HepG2 (cell line): ENCODE measurements around the gene MAB21L4. TPM values are rescaled to one million over a fixed set of nuclear protein-coding genes. Genes with fewer than 3 reads are reported as not detected.
A peak's percentile ranks its signal among the peaks of the same experiment; 100 is the strongest.

Source experiments
- EEA1 ChIP-seq: sonication (generic); formaldehyde crosslinking; IDR thresholded peaks from 2 replicates; pipeline ENCODE4 v1.5.1; 2020; ENCODE audit warnings: mild to moderate bottlenecking, missing genetic modification reagents, borderline replicate concordance
- LRRFIP1 ChIP-seq: sonication (generic); formaldehyde crosslinking; conservative IDR thresholded peaks from 2 replicates; pipeline ENCODE4 v1.4.0; 2020; ENCODE audit warnings: missing genetic modification reagents
- NPAS2 ChIP-seq: sonication (generic); formaldehyde crosslinking; IDR thresholded peaks from 2 replicates; pipeline ENCODE4 v1.8.0; 2022; ENCODE audit warnings: mild to moderate bottlenecking, missing genetic modification reagents, borderline replicate concordance
- STAT6 ChIP-seq: sonication (generic); formaldehyde crosslinking; IDR thresholded peaks from 2 replicates; pipeline ENCODE4 v1.4.0; 2020; ENCODE audit warnings: missing genetic modification reagents, mild to moderate bottlenecking, borderline replicate concordance
- TBL1XR1 ChIP-seq: fragments of 150-350 bp; IDR thresholded peaks from 2 replicates; pipeline ENCODE4 v1.6.1; 2014; ENCODE audit warnings: borderline replicate concordance, low read length; ENCODE audit not compliant: partially characterized antibody
- ZSCAN12 ChIP-seq: sonication (generic); formaldehyde crosslinking; IDR thresholded peaks from 2 replicates; pipeline ENCODE4 v1.9.0; 2021; ENCODE audit warnings: mild to moderate bottlenecking, missing genetic modification reagents
- ZSCAN22 ChIP-seq: sonication (generic); formaldehyde crosslinking; IDR thresholded peaks from 2 replicates; pipeline ENCODE4 v1.4.0; 2020; ENCODE audit warnings: mild to moderate bottlenecking, missing genetic modification reagents
- polyA plus RNA-seq, 8 experiments: library from polyadenylated mRNA; depleted of rRNA in 3 of 8; stranded (reverse) in 7 of 8; unstranded in 1 of 8; fragments of >200 nt; fragmentation: Illumina TruSeq in 4 of 8; extraction: Trizol in 4 of 8; gene quantifications; 2 replicates each; pipeline versions ENCODE4 v1.2.1 to v1.2.3, GENCODE V29; 2011 to 2016; ENCODE audit warnings: low read depth in 4 of 8, missing spikeins in 1 of 8, mixed read lengths in 1 of 8; ENCODE audit not compliant: insufficient read depth in 1 of 8
- total RNA-seq, 5 experiments: library from RNA; depleted of rRNA; stranded (reverse); fragments of >200 nt; fragmentation: Illumina TruSeq; extraction: Trizol; gene quantifications; 2 replicates each; pipeline ENCODE4 v1.2.3, GENCODE V29; 2016; ENCODE audit warnings: low read depth in 1 of 5
- TF ChIP-seq, protein P1 (sequence below): IDR thresholded peaks from 2 replicates; pipeline ENCODE4 v1.6.1; 2016; ENCODE audit warnings: control low read depth
- TF ChIP-seq, protein P2 (sequence below), 2 experiments: sonication (generic) in 1 of 2; formaldehyde crosslinking in 1 of 2; IDR thresholded peaks; 2 replicates each; pipeline versions ENCODE4 v1.5.1 to v1.6.1; 2011 to 2020; ENCODE audit warnings: borderline replicate concordance in 1 of 2, low read depth in 1 of 2, low read length in 1 of 2, mild to moderate bottlenecking in 1 of 2, missing genetic modification reagents in 1 of 2, moderate library complexity in 1 of 2
- TF ChIP-seq, protein P3 (sequence below): sonication (generic); formaldehyde crosslinking; IDR thresholded peaks from 2 replicates; pipeline ENCODE4 v1.9.0; 2022; ENCODE audit warnings: low read depth, missing genetic modification reagents
- TF ChIP-seq, protein P4 (sequence below): sonication (generic); formaldehyde crosslinking; IDR thresholded peaks from 2 replicates; pipeline ENCODE4 v1.5.1; 2020; ENCODE audit warnings: mild to moderate bottlenecking, missing genetic modification reagents, moderate library complexity

The MAB21L4 gene
- total and polyA plus RNA-seq, 2 of the 13 experiments (the other 11 are each of a cell fraction or from before 2014, with no cell fraction given): 3.0 to 14.0 TPM

GRCh38 chr2:240851078-240851991, 44.6 kb downstream of the MAB21L4 start (continued):
- TF ChIP-seq, protein P1, sequence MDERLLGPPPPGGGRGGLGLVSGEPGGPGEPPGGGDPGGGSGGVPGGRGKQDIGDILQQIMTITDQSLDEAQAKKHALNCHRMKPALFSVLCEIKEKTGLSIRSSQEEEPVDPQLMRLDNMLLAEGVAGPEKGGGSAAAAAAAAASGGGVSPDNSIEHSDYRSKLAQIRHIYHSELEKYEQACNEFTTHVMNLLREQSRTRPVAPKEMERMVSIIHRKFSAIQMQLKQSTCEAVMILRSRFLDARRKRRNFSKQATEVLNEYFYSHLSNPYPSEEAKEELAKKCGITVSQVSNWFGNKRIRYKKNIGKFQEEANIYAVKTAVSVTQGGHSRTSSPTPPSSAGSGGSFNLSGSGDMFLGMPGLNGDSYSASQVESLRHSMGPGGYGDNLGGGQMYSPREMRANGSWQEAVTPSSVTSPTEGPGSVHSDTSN: no peak
- TF ChIP-seq, protein P2, sequence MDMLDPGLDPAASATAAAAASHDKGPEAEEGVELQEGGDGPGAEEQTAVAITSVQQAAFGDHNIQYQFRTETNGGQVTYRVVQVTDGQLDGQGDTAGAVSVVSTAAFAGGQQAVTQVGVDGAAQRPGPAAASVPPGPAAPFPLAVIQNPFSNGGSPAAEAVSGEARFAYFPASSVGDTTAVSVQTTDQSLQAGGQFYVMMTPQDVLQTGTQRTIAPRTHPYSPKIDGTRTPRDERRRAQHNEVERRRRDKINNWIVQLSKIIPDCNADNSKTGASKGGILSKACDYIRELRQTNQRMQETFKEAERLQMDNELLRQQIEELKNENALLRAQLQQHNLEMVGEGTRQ (IDR thresholded peaks at IDR 0.05; ENCODE audit: low read depth, low read length): no peak
- TF ChIP-seq, protein P2 (CRISPR knock-in tag; IDR thresholded peaks at IDR 0.05; ENCODE audit: borderline replicate concordance): no peak
- TF ChIP-seq LRRFIP1 (CRISPR knock-in tag) (no peak), EEA1 (CRISPR knock-in tag) (no peak), ZSCAN22 (CRISPR knock-in tag) (0 out of 2 replicates have a peak, but pooled peaks have one; percentile 64), ZSCAN12 (CRISPR knock-in tag) (no peak), STAT6 (CRISPR knock-in tag) (0 out of 2 replicates have a peak, but pooled peaks have one; percentile 48), TBL1XR1 (no peak), NPAS2 (CRISPR knock-in tag) (no peak)
- TF ChIP-seq, protein P3, sequence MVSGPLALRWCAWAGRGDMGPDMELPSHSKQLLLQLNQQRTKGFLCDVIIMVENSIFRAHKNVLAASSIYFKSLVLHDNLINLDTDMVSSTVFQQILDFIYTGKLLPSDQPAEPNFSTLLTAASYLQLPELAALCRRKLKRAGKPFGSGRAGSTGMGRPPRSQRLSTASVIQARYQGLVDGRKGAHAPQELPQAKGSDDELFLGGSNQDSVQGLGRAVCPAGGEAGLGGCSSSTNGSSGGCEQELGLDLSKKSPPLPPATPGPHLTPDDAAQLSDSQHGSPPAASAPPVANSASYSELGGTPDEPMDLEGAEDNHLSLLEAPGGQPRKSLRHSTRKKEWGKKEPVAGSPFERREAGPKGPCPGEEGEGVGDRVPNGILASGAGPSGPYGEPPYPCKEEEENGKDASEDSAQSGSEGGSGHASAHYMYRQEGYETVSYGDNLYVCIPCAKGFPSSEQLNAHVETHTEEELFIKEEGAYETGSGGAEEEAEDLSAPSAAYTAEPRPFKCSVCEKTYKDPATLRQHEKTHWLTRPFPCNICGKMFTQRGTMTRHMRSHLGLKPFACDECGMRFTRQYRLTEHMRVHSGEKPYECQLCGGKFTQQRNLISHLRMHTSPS (CRISPR knock-in tag): peak; percentile 70; the same call in 1 of the 2 replicates
- TF ChIP-seq, protein P4, sequence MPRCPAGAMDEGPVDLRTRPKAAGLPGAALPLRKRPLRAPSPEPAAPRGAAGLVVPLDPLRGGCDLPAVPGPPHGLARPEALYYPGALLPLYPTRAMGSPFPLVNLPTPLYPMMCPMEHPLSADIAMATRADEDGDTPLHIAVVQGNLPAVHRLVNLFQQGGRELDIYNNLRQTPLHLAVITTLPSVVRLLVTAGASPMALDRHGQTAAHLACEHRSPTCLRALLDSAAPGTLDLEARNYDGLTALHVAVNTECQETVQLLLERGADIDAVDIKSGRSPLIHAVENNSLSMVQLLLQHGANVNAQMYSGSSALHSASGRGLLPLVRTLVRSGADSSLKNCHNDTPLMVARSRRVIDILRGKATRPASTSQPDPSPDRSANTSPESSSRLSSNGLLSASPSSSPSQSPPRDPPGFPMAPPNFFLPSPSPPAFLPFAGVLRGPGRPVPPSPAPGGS (CRISPR knock-in tag): no peak
